MM.1S (cell line): Measurements from ENCODE around the gene DCAF10.

Experiments
- CTCF ChIP-seq: fragments of 300-600 bp; sonication (generic); IDR thresholded peaks from 2 replicates; pipeline ENCODE4 v1.5.1; 2016; ENCODE audit warnings: antibody characterized with exemption, low read length, mixed read lengths
- EZH2 ChIP-seq: fragments of 300-600 bp; sonication (generic); optimal IDR thresholded peaks from 2 replicates; pipeline ENCODE3; 2017; ENCODE audit warnings: low read depth, mild to moderate bottlenecking, antibody characterized with exemption, low read length, mixed read lengths

- TF ChIP-seq CTCF (no peak), EZH2 (no peak)
Observed at GRCh38 chr9:37916471-37917312, 116.1 kb downstream of the DCAF10 start.
